A549 treated with DMSO at 1 μM for 4 hours (cell line): ENCODE measurements around the gene FOXF1. TPM values are rescaled to one million over a fixed set of nuclear protein-coding genes. Genes with fewer than 3 reads are reported as not detected.

ENCODE experiments used
- total RNA-seq: library from RNA; stranded (reverse); fragments of 200-300 nt; extraction: Qiagen RNA extraction; gene quantifications from 5 replicates; pipeline ENCODE4 v1.2.3, GENCODE V29; 2022; ENCODE audit warnings: low read depth

Gene FOXF1
- not detected in 5 replicates for total RNA-seq

GRCh38 chr16:86510465-86511261 is at the start of gene FOXF1:
TSS of gene FOXF1 (plus strand) at chr16:86510527. CDS start at chr16:86510570, 43 bp downstream.

GRCh38 chr16:86554917-86555703 is 44.8 kb downstream of the FOXF1 start, which contains the start of gene MTHFSD:
TSS of gene MTHFSD (minus strand) at chr16:86555235. CDS start at chr16:86555184, 51 bp downstream.

Other genes starting within 250 kb of the FOXF1 start
- 10.1 to 12.3 TPM (median 11.9 TPM) in 5 replicates for gene MTHFSD, start 44.7 kb downstream of the FOXF1 start, total RNA-seq
- 1.7 to 2.1 TPM (median 2.0 TPM) in 5 replicates for gene FOXC2, start 56.3 kb downstream of the FOXF1 start, total RNA-seq
- 0.67 to 1.3 TPM (median 0.86 TPM) in 5 replicates for gene FOXL1, start 68.0 kb downstream of the FOXF1 start, total RNA-seq